ENCODE data around the gene DAPK1. TPM values are rescaled to one million over a fixed set of nuclear protein-coding genes. Genes with fewer than 3 reads are reported as not detected.

DAPK1 gene
- total and polyA plus RNA-seq, 3 donors from 2014 or later: 35.1 to 74.6 (median 71.0) TPM

- H3K36me3 ChIP-seq (ENCODE audit: low read depth, missing control alignments): no peaks in the 10 kb centered on the region
- no peaks in the 10 kb centered on the region for H3K4me1 ChIP-seq
- no peaks in the 10 kb centered on the region for H3K27me3 ChIP-seq
- H3K9me3 ChIP-seq: no peaks in the 10 kb centered on the region
- intact Hi-C loops (cut with DNase I; ENCODE audit: low total_unique reads): no loop called here
- H3K4me3 ChIP-seq: no peak overlapping the region
- WGBS, 2 donors: 50% methylated on average over 2 of the region's 2 CpGs; no CpG with 5 or more reads in 1 of the 2 donors
- no peak for DNase-seq
- TF ChIP-seq POLR2A (IDR thresholded peaks at IDR 0.05): no peak
- TF ChIP-seq CTCF (IDR thresholded peaks at IDR 0.05): no peak
- H3K27ac ChIP-seq: no peak overlapping the region
Measured at GRCh38 chr9:87750726-87751125, 253.1 kb downstream of the DAPK1 start.

GRCh38 chr9:87751423-87751822 is 253.8 kb downstream of the DAPK1 start:
- H3K4me3 ChIP-seq: no peak overlapping the region

GRCh38 chr9:87751868-87752267 is 254.2 kb downstream of the DAPK1 start:
- TF ChIP-seq CTCF (IDR thresholded peaks at IDR 0.05) (no peak), POLR2A (IDR thresholded peaks at IDR 0.05) (no peak)
- no peak for DNase-seq
- 60 to 61% methylated on average over 4 of the region's 4 CpGs for WGBS, 2 donors
- Histone ChIP-seq H3K4me1 (no peaks in the 10 kb centered on the region), H3K36me3 (ENCODE audit: low read depth, missing control alignments) (no peaks in the 10 kb centered on the region), H3K9me3 (no peaks in the 10 kb centered on the region), H3K27me3 (no peaks in the 10 kb centered on the region), H3K4me3 (no peak overlapping the region), H3K27ac (no peak overlapping the region)
- intact Hi-C loops (cut with DNase I; ENCODE audit: low total_unique reads): no loop called here

More at GRCh38 chr9:87751423-87751822, 253.8 kb downstream of the DAPK1 start:
- WGBS, 2 donors: 57 to 75% methylated on average over 3 of the region's 3 CpGs
- Histone ChIP-seq H3K36me3 (ENCODE audit: low read depth, missing control alignments) (no peaks in the 10 kb centered on the region), H3K27ac (no peak overlapping the region), H3K27me3 (no peaks in the 10 kb centered on the region), H3K9me3 (no peaks in the 10 kb centered on the region), H3K4me1 (no peaks in the 10 kb centered on the region)
- TF ChIP-seq CTCF (IDR thresholded peaks at IDR 0.05) (no peak), POLR2A (IDR thresholded peaks at IDR 0.05) (no peak)
- DNase-seq: no peak
- intact Hi-C loops (cut with DNase I; ENCODE audit: low total_unique reads): no loop called here

- DNase-seq: no peak
- no peaks in the 10 kb centered on the region for H3K36me3 ChIP-seq (ENCODE audit: low read depth, missing control alignments)
- TF ChIP-seq POLR2A (IDR thresholded peaks at IDR 0.05) (no peak), CTCF (IDR thresholded peaks at IDR 0.05) (no peak)
- H3K9me3 ChIP-seq: no peaks in the 10 kb centered on the region
- no peak overlapping the region for H3K27ac ChIP-seq
- H3K4me1 ChIP-seq: no peaks in the 10 kb centered on the region
- WGBS, 2 donors: 46 to 49% methylated on average over 2 of the region's 2 CpGs
- no peaks in the 10 kb centered on the region for H3K27me3 ChIP-seq
- intact Hi-C loops (cut with DNase I; ENCODE audit: low total_unique reads): no loop called here
- H3K4me3 ChIP-seq: no peak overlapping the region
Measured at GRCh38 chr9:87753313-87753712, 255.6 kb downstream of the DAPK1 start.

Small RNA genes lying within 50 kb of the gene (small RNA-seq; reads per million reads assigned to genes)
- 0 to 0.57 reads per million in 2 donors for gene AL161787.1

Other genes with a start within 250 kb of the DAPK1 start
- 100 to 1,000 TPM; 100 to 105 TPM for gene CTSL, start 228.3 kb downstream of the DAPK1 start, total RNA-seq
- gene CTSL, start 228.3 kb downstream of the DAPK1 start, polyA plus RNA-seq (ENCODE audit: insufficient read depth, low read depth, low replicate concordance): 185 TPM

All from testis (tissue), 3 donors.